Small intestine (tissue), 7 donors: Measurements from ENCODE around the gene TMEM9B. TPM values are rescaled to one million over a fixed set of nuclear protein-coding genes. Genes with fewer than 3 reads are reported as not detected.

ENCODE experiments used
- DNase-seq, 2 donors: peaks; one replicate each; pipeline versions ENCODE4 v3.0.0 to v3.0.0-alpha.2; 2013
- FAIRE-seq: peaks from 2 replicates; lab custom pipeline; 2012; peaks lifted over from hg19 to GRCh38; lab: Jason Lieb, UNC
- H3K27ac ChIP-seq, 3 donors: one replicate each; pipeline ENCODE4 v1.5.1; 2013; ENCODE audit warnings: low read length in 2 of 3, mild to moderate bottlenecking in 2 of 3, control low read depth in 1 of 3, inconsistent platforms in 1 of 3, low read depth in 1 of 3, moderate library complexity in 1 of 3
- H3K27me3 ChIP-seq, 3 donors: one replicate each; pipeline ENCODE4 v1.6.1; 2013; ENCODE audit warnings: low read length in 3 of 3, inconsistent platforms in 1 of 3; ENCODE audit not compliant: control insufficient read depth in 3 of 3, insufficient read depth in 3 of 3
- H3K36me3 ChIP-seq, 3 donors: one replicate each; pipeline ENCODE4 v1.6.1; 2013; ENCODE audit warnings: low read length in 3 of 3, inconsistent platforms in 1 of 3, low read depth in 1 of 3, mild to moderate bottlenecking in 1 of 3, moderate library complexity in 1 of 3; ENCODE audit not compliant: control insufficient read depth in 3 of 3, insufficient read depth in 2 of 3
- H3K4me1 ChIP-seq, 3 donors: one replicate each; pipeline ENCODE4 v1.6.1; 2013; ENCODE audit warnings: low read length in 2 of 3, inconsistent platforms in 1 of 3, low read depth in 1 of 3, mild to moderate bottlenecking in 1 of 3, moderate library complexity in 1 of 3; ENCODE audit not compliant: control insufficient read depth in 3 of 3, insufficient read depth in 2 of 3
- H3K4me3 ChIP-seq, 3 donors: one replicate each; pipeline ENCODE4 v1.5.1; 2013; ENCODE audit warnings: low read length in 3 of 3, control low read depth in 1 of 3, inconsistent platforms in 1 of 3, low read depth in 1 of 3, mild to moderate bottlenecking in 1 of 3, moderate library complexity in 1 of 3
- H3K9me3 ChIP-seq, 2 donors: one replicate each; pipeline ENCODE4 v1.6.1; 2013; ENCODE audit warnings: low read depth in 1 of 2, low read length in 1 of 2; ENCODE audit not compliant: control insufficient read depth in 2 of 2, insufficient read depth in 1 of 2
- WGBS, 3 donors: extraction: QIAGEN DNeasy Blood & Tissue Kit; methylation state at CpG; one replicate each; pipeline ENCODE4 v1.1.7; 2013; 5-methylcytosine and 5-hydroxymethylcytosine counted together
- polyA plus RNA-seq, 4 donors: library from polyadenylated mRNA; stranded (reverse) in 3 of 4; unstranded in 1 of 4; fragments of 200-250 nt in 3 of 4; fragments of 120-200 nt in 1 of 4; gene quantifications; one replicate each; pipeline versions ENCODE4 v1.2.1 to v1.2.3, GENCODE V29; 2013
- donor health status: healthy with polysubstance abuse.
- donor health status: control.
- donor health status: control.
- donor health status: Bipolar disorder and iron deficiency.
- donor health status: healthy.

TMEM9B gene
- polyA plus RNA-seq, 4 donors: 31.3 to 70.3 (median 45.5) TPM

- FAIRE-seq (no peak), DNase-seq (no peak)
- Histone ChIP-seq H3K36me3 (peaks cover 0 to 6% (median 0%) of the 10 kb centered on the region in 3 donors), H3K4me1 (no peaks in the 10 kb centered on the region), H3K9me3 (no peaks in the 10 kb centered on the region), H3K4me3 (no peak overlapping the region), H3K27ac (no peak overlapping the region), H3K27me3 (no peaks in the 10 kb centered on the region)
- WGBS, 3 donors: 78 to 89% (median 80%) methylated on average over 1 of the region's 1 CpG
These were observed 7.7 kb upstream of the TMEM9B start for GRCh38 chr11:8971924-8972316.

GRCh38 chr11:8971196-8971923 lies 7.1 kb upstream of the TMEM9B start:
- H3K9me3 ChIP-seq: no peaks in the 10 kb centered on the region
- DNase-seq: no peak
- WGBS, 3 donors: 81 to 88% (median 82%) methylated on average over 2 of the region's 2 CpGs

GRCh38 chr11:8967184-8967583 lies 2.9 kb upstream of the TMEM9B start:
- H3K4me3 ChIP-seq: no peak overlapping the region
- WGBS, 3 donors: 81 to 91% (median 88%) methylated on average over 7 to 8 of the region's 8 CpGs
- no peak for FAIRE-seq
- peaks cover 0 to 11% (median 6%) of the 10 kb centered on the region in 3 donors for H3K4me1 ChIP-seq
- no peak for DNase-seq
- H3K9me3 ChIP-seq: no peaks in the 10 kb centered on the region
- no peak overlapping the region for H3K27ac ChIP-seq
- H3K27me3 ChIP-seq: no peaks in the 10 kb centered on the region
- H3K36me3 ChIP-seq: peaks cover 0 to 6% (median 0%) of the 10 kb centered on the region in 3 donors

More at GRCh38 chr11:8971196-8971923, 7.1 kb upstream of the TMEM9B start:
- H3K27ac ChIP-seq: no peak overlapping the region
- H3K36me3 ChIP-seq: peaks cover 0 to 6% (median 0%) of the 10 kb centered on the region in 3 donors
- H3K27me3 ChIP-seq: no peaks in the 10 kb centered on the region
- no peak for FAIRE-seq
- no peak overlapping the region for H3K4me3 ChIP-seq
- no peaks in the 10 kb centered on the region for H3K4me1 ChIP-seq

GRCh38 chr11:8963569-8964323 lies 496 bp downstream of the TMEM9B start:
- Histone ChIP-seq H3K27ac (peak overlapping the region; percentile 96 to 99 (median 96)), H3K4me3 (peak overlapping the region; percentile 70 to 89 (median 73)), H3K4me1 (peaks cover 0 to 23% (median 6%) of the 10 kb centered on the region in 3 donors), H3K9me3 (no peaks in the 10 kb centered on the region), H3K27me3 (no peaks in the 10 kb centered on the region), H3K36me3 (peaks cover 0 to 6% (median 0%) of the 10 kb centered on the region in 3 donors)
- DNase-seq (peak in 1 of 2 donors; percentile 89), FAIRE-seq (no peak)
- WGBS, 3 donors: 0 to 2% (median 2%) methylated on average over 28 to 39 of the region's 39 CpGs

- 10 to 15% (median 11%) methylated on average over 2 of the region's 2 CpGs for WGBS, 3 donors
- Histone ChIP-seq H3K4me1 (peaks cover 0 to 23% (median 6%) of the 10 kb centered on the region in 3 donors), H3K27ac (peak overlapping the region in 2 of 3 donors; percentile 24 to 96), H3K27me3 (no peaks in the 10 kb centered on the region), H3K9me3 (no peaks in the 10 kb centered on the region), H3K36me3 (peaks cover 0 to 6% (median 0%) of the 10 kb centered on the region in 3 donors), H3K4me3 (peak overlapping the region in 2 of 3 donors; percentile 11 to 70)
- peak; percentile 44 to 51 for DNase-seq
- FAIRE-seq: no peak
These were observed 1.4 kb downstream of the TMEM9B start for GRCh38 chr11:8962841-8963240.

- H3K27ac ChIP-seq: no peak overlapping the region
These were observed 2.8 kb downstream of the TMEM9B start for GRCh38 chr11:8961401-8961800.

GRCh38 chr11:8959546-8960166 lies 4.6 kb downstream of the TMEM9B start:
- no peak overlapping the region for H3K4me3 ChIP-seq
- 10 to 35% (median 32%) methylated on average over 2 of the region's 2 CpGs for WGBS, 3 donors
- peak; percentile 68 to 77 for DNase-seq
- H3K9me3 ChIP-seq: no peaks in the 10 kb centered on the region
- no peak for FAIRE-seq
- H3K36me3 ChIP-seq: peaks cover 5 to 10% (median 7%) of the 10 kb centered on the region in 3 donors
- H3K27ac ChIP-seq: peak overlapping the region; percentile 27 to 61 (median 28)
- peaks cover 0 to 18% (median 6%) of the 10 kb centered on the region in 3 donors for H3K4me1 ChIP-seq
- no peaks in the 10 kb centered on the region for H3K27me3 ChIP-seq

More at GRCh38 chr11:8961401-8961800, 2.8 kb downstream of the TMEM9B start:
- no peaks in the 10 kb centered on the region for H3K27me3 ChIP-seq
- no peak for FAIRE-seq
- WGBS, 3 donors: 49 to 62% (median 58%) methylated on average over 2 of the region's 2 CpGs
- no peak for DNase-seq
- H3K4me3 ChIP-seq: no peak overlapping the region
- H3K4me1 ChIP-seq: peaks cover 0 to 23% (median 6%) of the 10 kb centered on the region in 3 donors
- no peaks in the 10 kb centered on the region for H3K9me3 ChIP-seq
- H3K36me3 ChIP-seq: peaks cover 0 to 4% (median 4%) of the 10 kb centered on the region in 3 donors

- Histone ChIP-seq H3K4me3 (no peak overlapping the region), H3K9me3 (no peaks in the 10 kb centered on the region), H3K27ac (no peak overlapping the region), H3K4me1 (peaks cover 0 to 11% (median 0%) of the 10 kb centered on the region in 3 donors), H3K27me3 (no peaks in the 10 kb centered on the region), H3K36me3 (peaks cover 5 to 19% (median 12%) of the 10 kb centered on the region in 3 donors)
- 66 to 89% (median 74%) methylated on average over 4 of the region's 4 CpGs for WGBS, 3 donors
- FAIRE-seq (no peak), DNase-seq (no peak)
These were observed 7.4 kb downstream of the TMEM9B start for GRCh38 chr11:8956860-8957259.
